Stimulated activated CD8-positive, alpha-beta memory T cell treated with anti-CD3 and anti-CD28 coated beads, Interleukin-4, amount 100 ng/mL, for 24 hours (primary cell): ENCODE results near the gene SCIMP.
"Not testable (repeated sequence)": the region's sequence is repeated elsewhere in the genome, so short reads cannot be mapped to it uniquely, and the experiment has no call there.

Experiments
- DNase-seq: peaks from one replicate; pipeline ENCODE4 v3.0.0-alpha.2; 2020; ENCODE audit warnings: low read depth

The SCIMP gene

DNA sequence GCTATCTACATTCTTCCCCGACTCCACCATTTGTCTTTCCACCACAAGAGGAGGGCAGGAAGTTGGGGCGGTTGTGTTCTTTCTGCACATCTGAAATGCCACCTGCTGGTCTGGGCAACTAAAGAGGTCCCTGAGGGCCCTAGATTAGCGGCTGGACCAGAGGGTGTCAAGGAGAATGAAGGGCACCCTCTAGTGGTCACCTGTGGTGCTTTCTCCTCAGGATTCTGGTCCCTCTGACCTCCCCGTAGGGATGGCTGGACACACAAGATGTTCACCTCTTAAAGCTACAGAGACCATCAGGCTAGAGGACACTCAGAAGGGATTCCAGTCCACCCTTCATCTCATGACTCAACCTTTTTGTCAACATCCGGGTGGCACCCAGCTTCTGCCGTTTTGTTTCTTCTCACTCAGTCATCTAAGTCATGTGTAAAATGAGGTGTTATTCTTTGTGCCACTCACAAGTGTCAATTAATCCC is 2.9 kb upstream of the SCIMP start:
- no peak for DNase-seq

DNA sequence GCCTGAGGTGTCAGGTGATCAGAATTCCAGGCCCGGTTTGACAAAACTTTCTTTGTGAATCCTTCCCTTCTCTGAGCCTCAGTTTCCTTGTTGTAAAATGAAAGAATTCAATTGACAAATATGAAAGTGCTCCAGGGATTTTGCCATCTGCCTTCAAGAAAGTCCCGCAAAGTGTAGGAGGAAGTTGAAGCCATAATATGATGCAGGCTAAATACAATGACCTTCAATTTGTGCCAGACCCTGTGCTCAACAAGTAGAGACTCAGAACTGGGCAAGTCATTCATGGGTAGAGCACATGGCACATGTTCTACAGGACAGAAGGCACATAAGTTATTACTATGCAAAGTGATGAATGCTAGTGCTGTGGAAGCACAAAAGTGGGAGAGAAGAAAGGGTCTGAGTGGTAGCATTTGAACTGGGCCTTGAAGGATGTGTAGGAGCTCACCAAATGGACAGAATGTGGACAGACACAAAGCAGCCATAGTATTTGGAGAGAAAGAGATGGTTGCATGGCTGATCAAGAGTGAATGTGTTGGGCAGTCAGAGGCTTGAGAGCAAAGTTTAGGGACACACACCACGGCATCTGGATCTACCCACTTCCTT is 2.4 kb upstream of the SCIMP start:
- DNase-seq: no peak

DNA sequence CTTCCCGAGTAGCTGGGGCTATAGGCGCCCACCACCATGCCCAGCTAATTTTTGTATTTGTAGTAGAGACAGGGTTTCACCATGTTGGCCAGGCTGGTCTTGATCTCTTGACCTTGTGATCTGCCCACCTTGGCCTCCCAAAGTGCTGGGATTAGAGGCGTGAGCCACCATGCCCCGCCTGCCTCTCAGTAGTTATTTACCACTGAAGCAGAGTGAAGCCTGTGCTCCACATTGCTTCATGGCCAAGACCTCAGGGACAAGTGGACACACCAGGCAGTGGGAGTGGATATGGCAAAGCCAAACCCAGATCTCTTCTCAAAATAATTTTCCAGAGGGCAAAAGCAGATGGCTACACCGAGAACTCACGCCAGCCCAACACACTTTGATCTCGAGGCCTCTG is 1.2 kb downstream of the SCIMP start:
- not testable (repeated sequence) for DNase-seq

DNA sequence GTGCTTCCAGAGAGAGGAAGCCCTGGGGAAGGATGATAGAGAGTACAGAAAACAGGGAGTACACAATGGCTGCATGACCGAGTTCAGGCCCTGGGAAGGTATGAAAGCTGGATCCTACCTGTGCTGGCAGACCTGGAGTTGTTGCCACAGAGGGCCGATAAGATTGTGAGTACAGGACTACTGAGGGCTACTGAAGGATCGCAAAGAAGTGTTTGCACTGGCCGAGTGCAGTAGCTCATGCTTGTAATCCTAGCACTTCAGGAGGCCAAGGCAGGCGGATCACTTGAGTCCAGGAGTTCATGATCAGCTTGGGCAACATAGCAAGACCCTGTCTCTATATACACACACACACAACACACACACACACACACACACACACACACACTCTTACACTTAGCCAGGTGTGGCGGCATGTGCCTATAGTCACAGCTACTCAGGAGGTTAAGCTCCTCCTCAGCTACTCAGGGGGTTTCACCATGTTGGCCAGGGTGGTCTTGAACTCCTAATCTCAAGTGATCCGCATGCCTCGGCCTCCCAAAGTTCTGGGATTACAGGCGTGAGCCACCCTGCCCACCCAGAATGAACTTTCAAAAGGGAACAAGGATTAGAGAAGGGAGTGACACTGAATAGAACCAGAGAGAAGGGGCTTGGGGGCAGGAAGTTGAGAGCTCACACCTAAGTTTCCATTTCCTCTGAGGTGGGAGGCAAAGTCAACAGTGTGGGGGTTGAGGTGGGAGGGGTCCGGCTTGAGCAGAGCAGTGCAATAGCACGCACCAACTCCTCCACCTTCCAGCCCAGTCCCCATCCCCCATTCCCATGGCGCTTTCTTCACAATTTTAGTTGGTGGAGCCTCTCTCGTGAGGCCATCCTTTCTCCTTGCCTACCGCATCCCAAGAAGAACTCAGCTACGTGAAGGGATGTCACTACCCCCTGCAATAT is 7.5 kb downstream of the SCIMP start:
- no peak for DNase-seq

DNA sequence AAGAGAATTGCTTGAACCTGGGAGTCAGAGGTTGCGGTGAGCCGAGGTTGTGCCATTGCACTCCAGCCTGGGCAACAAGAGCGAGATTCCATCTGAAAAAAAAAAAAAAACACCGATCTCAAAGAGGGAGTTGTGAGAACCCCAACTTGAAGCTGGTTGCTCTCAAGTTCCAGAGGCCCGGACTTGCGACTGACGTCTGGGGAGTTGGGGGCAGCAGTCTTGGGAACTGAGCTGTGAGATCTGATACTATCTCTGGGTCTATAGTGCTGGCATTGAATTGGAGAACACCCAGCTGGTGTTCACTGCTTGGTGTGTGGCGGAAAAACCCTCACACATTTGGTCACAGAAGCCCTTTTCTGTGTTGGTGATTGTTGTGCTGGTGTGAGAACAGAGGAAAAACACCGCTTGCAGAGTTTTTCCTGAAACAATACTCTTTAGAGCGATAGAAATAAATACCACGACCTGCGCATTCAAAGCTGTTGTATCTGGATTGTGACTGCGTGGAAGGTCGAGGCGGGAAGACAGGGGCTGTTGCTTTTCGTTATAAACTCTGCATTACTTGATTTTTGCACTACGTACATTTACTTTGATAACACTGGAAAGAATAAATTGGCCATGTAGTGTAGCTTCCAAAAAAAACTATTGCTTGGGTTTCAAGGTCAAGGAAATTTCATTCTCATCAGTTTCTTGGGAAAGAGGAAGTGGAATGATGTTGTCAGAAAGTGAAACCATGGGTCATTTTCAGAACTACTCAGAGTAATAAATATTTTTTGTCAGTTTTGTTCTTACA is 8.8 kb downstream of the SCIMP start:
- no peak for DNase-seq

DNA sequence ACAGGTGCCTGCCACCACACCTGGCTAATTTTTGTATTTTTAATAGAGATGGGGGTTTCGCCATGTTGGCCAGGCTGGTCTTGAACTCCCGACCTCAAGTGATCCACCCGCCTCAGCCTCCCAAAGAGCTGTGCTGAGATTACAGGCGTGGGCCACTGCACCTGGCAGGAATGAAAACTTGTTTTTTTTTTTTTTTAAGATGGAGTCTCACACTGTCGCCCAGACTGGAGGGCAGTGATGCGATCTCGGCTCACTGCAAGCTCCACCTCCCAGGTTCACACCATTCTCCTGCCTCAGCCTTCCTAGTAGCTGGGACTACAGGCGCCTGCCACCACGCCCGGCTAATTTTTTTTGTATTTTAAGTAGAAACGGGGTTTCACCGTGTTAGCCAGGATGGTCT is 12.7 kb downstream of the SCIMP start:
- not testable (repeated sequence) for DNase-seq

DNA sequence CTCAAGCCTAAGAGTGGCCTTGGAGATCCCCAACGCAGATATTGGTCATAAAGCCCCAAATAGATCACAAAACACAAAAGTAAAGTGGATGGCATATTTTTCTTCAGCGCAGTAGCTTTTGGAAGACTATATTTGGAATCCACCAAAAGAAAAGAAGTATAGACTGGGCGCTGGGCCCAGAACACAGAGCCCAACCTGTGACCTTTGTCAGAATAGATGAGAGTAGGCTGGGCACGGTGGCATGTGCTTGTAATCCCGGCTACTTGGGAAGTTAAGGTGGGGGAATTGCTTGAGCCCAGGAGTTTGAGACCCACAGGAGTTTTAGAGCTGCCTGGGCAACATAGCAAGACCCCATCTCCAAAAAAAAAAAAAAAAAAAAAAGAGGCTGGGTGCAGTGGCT is 14.6 kb downstream of the SCIMP start:
- DNase-seq: no peak

DNA sequence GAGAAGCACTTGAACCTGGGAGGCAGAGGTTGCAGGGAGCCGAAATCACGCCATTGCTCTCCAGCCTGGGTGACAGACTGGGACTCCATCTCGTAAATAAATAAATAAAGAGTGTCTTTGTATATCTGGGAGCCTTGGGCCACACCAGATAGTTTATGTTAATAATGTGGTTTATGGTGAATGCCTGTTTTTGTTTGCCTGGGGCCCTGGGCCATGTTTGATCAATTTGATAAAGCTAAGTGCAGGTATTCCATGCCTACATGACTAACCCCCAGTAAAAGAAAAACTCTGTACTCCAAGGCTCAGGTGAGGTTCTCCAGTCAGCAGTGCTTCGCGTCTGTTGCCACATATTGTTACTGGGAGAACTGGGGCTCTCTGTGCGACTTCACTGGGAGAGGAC is 15.1 kb downstream of the SCIMP start:
- DNase-seq: no peak

DNA sequence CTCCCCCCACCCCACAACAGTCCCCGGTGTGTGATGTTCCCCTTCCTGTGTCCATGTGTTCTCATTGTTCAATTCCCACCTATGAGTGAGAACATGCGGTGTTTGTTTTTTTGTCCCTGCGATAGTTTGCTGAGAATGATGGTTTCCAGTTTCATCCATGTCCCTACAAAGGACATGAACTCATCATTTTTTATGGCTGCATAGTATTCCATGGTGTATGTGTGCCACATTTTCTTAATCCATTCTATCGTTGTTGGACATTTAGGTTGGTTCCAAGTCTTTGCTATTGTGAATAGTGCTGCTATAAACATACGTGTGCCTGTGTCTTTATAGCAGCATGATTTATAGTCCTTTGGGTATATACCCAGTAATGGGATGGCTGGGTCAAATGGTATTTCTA is 17.1 kb downstream of the SCIMP start:
- not testable (repeated sequence) for DNase-seq

DNA sequence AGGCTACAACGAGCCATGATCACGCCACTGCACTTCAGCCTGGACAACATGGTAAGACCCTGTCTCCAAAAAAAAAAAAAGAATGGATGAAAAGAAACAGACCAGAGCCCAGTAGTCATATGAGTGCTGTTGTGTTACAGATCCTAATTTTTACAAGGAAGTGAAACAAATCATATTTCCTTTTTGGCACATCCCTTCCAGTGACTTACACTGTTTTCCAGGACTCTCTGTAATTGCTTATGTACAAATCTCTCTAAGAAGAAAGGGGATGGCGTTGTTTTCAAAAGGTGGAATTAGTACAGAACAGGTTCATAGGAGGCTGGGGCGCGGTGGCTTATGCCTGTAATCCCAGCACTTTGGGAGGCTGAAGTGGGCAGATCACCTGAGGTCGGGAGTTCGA is 23.2 kb downstream of the SCIMP start:
- DNase-seq: no peak

DNA sequence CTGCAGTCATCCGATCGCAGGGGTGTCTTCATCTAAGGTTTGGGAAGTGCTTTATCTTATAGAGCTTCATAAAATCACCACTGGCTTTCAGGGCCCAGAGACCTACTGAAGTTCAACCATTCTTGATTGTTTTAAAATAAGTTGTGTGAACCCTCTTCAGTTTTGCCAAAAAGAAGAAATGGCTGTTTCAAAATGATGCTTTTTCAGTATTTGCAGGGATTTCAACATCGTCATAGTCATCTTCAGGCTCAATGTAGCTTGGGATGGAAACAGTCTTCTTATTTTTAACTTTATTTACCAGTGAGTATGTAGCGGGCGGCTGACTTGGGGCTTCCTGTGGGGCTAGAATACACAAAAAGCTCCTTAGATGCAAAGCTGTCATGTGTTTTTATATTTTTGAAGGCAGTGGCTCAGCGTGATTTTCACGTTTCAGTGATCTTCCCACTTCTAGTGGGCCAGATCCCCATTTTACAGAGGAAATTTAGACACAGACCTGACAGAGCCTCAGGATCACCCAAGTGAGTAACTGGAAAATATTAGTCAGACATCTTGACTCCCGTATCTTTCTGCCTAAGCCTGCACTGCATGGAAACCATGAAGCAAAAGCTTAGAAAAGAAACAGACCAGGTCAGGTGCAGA is 23.9 kb downstream of the SCIMP start:
- no peak for DNase-seq

DNA sequence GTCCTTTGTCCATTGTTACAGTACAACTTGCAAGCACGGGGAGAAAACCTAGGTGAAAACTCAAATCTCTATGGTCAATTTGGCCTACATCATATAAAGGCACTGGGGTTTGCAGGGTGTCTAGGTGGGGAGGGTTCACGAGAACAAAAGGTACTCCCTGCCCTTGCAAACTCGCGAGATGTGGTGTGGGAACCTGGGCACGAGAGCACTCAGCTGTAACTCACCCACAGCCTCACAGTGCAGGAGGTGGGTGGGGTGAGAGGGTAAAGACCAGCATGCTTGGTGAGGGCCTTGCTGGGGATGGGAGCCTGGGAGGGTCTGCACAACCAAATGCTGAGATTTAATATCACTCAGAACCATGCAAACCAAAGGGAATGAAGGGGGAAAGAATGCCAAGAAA is 24.6 kb downstream of the SCIMP start:
- no peak for DNase-seq

DNA sequence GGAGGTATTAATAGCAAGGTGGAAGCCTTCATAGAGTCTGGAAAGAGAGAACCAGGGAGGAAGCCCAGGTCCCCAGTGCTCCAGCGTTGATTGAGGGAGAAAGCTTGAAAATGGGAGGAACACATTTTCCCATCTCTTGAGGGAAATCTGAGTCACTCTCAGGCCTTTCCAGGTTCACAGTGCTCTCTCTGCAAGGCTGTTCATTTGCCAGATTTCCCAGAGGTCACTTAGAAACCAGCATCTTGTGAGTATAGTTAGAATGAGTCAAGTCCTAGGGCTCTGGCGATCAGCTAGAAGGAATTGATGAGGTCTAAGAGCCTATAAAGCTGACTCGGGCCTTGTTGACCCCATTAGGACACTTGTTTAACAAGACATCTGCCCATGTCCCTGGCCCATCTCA is 25.3 kb downstream of the SCIMP start:
- DNase-seq: no peak

DNA sequence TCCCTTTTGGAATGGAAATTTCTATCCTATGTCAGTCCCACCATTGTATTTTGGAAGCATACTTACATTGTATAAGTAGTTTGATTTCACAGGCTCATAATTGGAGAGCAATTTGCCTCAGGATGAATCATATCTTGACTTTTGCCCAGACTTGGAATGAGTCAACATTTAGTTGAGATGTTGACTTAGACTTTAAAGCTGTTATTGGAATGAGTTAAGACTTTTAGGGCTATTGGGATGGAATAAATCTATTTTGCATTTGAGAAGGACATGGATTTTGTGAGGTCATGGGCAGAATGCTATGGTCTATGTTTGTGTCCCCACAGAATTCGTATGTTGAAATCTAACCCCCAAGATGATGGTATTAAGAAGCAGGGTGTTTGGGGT is 30.8 kb downstream of the SCIMP start:
- DNase-seq: no peak

DNA sequence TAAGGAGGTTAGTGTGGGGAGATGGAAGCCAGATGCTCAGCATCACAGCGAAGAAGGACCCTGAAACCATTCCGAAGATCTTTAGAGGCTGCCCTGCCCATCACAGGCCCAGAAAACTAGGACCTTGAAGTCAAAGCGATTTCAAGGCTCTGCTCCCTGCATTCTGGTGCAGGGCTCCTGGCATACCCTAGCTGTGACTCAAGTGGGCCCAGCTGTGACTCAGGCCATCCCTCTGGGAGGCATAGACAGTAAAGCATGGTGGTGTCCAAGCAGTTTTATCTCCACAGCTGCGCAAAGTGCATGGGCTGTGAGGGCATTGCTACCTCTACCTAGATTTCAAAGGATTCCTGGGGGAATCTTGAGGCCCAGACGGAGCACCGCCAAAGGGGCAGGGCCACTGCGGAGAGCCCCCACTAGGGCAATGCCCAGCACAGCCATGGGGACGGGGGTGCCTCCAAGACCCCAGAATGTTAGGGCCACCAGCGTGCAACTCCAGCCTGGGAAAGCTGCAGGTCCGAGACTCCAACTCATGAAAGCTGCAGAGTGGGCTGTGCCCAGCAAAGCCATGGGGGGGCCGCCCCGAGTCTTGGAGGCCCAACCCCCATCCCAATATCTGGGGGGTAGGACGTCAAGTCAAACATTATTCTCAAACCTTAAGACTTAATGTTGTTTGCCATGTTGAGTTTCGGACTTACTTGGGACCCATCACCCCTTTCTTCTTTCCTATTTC is 31.3 kb downstream of the SCIMP start:
- no peak for DNase-seq

DNA sequence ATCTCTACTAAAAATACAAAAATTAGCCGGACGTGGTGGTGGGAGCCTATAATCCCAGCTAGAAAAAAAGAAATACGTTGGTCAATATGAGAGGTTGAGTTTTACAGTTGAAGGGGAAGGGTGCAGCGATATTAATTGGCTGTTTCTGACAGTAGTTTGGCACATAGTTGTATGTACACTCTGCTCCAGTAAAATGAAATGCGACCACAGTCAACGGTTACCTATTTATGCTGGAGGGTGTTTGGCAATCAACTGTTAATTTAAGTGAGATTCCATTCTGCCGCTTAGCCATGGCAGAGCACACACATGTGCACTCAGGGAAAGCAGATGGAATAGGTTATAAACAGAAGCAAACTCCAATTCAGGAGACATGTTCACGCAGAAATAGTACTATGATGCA is 33.6 kb downstream of the SCIMP start:
- DNase-seq: no peak

DNA sequence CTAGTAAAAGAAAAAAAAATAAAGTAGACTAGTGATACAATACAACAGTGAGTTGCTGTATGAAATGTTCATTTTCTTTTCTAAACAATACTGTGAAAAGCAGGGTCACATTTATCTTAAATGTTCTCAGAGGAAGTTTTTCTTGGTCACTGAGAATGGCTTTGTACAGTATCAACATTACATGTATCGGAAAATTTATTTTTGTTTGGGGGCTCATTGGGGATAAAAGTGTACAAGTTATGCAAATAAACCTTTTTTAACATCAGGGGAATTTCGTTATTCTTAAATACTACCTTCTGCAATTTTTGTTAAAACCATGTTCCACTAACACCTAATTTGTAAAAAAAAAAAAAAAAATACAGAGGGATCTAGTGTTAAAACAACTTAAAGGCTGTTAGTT is 34.3 kb downstream of the SCIMP start:
- DNase-seq: no peak

DNA sequence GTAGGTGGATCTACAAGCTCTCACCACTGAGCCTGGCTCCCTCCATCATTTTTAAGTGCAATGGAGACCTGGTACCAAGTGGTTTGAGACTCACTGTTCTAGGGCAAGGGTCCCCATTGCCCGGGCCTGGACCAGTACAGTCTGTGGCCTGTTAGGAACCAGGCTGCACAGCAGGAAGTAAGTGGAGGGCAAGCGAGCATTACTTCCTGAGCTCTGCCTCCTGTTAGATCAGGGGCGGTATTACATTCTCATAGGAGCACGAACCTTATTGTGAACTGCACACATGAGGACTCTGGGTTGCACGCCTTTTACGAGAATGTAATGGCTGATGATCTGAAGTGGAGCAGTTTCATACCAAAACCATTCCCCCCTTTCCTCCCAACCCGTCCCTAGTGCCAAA is 36.2 kb downstream of the SCIMP start:
- no peak for DNase-seq

DNA sequence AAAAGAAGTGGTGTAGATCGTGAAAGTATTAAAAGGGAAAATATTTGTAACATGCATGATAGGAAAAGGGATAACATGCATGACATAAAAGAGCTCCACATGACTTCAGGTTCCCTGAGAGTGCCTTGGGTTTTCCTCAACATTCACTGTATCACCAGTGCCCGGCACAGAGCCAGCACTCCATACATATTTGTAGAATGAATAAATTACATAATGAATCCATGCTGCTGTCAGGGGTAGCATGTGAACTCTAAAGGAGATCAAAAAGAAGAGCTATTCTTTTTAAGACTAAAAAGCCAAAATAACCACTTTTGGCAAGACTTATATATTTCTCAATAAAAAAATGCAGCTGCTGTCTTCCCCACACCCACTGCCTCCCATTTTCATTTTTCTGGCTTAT is 40.3 kb downstream of the SCIMP start:
- no peak for DNase-seq

DNA sequence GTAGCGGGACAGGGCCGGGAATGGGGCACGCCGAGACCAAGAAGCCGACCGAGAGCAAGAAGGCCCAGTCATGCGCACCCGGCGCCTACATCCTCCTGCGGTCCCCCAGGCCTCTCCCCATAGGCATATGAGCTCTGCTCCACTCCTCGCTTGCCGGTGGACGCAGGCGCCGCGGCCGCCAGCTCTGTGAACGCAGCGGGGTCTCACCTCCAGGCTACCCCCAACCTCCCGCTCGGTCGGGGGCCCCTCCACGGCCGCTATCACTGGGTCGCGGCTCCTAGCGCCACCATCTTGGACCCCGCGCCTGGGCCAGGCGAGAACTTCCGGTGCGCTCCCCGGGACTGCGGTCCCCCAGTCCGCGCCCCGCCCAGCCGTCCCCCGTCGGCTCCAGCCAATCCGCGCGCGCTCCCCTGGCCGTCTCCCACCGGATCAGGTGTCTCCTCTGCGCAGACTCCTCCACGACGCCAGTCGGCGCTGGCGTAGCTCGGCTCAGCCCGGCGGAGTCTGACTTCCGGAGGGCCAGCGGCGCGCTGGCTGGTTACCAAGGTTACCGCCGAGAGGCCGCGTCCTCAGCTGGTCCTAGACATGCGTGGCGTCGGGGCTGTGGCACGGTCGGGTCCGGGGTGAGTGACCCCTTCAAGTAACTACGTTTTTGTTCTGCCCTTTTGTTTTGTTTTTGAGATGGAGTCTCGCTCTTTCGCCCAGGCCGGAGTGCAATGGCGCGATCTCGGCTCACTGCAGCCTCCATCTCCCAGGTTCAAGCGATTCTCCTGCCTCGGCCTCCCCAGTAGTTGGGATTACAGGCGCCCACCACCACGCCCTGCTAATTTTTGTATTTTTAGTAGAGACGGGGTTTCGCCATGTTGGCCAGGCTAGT is 42.9 kb downstream of the SCIMP start, which contains the start of gene ZNF594:
ZNF594 (minus strand) TSS at position 328 of the 877 bp plus-strand sequence. CDS start 7,612 bp downstream, outside the sequence.
- DNase-seq: peak; percentile 98
